ENCODE results near the gene TEAD2.

DNA sequence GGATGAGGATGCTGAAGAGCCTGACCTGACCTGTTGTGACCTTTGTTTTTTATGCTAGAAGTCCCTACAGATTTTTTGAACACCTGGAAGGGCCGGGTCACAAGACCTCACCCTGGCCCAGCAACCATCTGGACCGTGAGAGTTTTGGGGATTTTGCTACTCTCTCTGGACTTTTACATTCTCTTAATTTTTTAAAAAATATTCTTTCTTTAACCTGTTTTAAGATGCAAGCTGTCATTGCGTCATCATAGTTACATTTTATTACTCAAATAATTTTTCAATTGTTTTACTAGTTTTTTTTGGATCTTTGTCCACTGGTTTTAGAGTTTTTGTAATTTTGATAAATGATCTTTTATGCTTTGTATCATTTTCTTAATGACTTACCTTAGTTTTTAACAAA lies 9.0 kb upstream of the TEAD2 start:
- TF ChIP-seq, protein P1, sequence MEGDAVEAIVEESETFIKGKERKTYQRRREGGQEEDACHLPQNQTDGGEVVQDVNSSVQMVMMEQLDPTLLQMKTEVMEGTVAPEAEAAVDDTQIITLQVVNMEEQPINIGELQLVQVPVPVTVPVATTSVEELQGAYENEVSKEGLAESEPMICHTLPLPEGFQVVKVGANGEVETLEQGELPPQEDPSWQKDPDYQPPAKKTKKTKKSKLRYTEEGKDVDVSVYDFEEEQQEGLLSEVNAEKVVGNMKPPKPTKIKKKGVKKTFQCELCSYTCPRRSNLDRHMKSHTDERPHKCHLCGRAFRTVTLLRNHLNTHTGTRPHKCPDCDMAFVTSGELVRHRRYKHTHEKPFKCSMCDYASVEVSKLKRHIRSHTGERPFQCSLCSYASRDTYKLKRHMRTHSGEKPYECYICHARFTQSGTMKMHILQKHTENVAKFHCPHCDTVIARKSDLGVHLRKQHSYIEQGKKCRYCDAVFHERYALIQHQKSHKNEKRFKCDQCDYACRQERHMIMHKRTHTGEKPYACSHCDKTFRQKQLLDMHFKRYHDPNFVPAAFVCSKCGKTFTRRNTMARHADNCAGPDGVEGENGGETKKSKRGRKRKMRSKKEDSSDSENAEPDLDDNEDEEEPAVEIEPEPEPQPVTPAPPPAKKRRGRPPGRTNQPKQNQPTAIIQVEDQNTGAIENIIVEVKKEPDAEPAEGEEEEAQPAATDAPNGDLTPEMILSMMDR (IDR thresholded peaks at IDR 0.05), result no peak
- TF ChIP-seq POLR2A (IDR thresholded peaks at IDR 0.05), result no peak
